CD4-positive, alpha-beta T cell treated with Interleukin-15 for 1 hour (primary cell): ENCODE data around the gene PATZ1.

Source experiments
- DNase-seq: peaks from one replicate; pipeline ENCODE4 v3.0.0-alpha.2; 2020

PATZ1 gene

DNA sequence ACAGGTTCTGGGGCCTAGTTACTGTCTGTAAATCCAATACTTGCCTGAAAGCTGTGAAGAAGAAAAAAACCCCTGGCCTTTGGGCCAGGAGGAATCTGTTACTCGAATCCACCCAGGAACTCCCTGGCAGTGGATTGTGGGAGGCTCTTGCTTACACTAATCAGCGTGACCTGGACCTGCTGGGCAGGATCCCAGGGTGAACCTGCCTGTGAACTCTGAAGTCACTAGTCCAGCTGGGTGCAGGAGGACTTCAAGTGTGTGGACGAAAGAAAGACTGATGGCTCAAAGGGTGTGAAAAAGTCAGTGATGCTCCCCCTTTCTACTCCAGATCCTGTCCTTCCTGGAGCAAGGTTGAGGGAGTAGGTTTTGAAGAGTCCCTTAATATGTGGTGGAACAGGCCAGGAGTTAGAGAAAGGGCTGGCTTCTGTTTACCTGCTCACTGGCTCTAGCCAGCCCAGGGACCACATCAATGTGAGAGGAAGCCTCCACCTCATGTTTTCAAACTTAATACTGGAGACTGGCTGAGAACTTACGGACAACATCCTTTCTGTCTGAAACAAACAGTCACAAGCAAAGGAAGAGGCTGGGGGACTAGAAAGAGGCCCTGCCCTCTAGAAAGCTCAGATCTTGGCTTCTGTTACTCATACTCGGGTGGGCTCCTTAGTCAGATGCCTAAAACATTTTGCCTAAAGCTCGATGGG, 67.4 kb downstream of the PATZ1 start:
- DNase-seq: peak; percentile 58

DNA sequence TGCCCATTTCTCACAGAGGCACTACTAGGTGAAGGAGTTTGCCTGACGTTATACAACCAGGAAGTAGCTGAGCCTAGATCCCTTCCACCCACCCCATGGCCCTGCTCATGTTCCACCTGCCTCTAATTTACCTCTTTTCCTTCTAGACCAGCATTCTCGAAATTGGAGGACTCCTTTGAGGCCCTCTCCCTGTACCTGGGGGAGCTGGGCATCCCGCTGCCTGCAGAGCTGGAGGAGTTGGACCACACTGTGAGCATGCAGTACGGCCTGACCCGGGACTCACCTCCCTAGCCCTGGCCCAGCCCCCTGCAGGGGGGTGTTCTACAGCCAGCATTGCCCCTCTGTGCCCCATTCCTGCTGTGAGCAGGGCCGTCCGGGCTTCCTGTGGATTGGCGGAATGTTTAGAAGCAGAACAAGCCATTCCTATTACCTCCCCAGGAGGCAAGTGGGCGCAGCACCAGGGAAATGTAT, 68.0 kb downstream of the PATZ1 start:
- DNase-seq: no peak

DNA sequence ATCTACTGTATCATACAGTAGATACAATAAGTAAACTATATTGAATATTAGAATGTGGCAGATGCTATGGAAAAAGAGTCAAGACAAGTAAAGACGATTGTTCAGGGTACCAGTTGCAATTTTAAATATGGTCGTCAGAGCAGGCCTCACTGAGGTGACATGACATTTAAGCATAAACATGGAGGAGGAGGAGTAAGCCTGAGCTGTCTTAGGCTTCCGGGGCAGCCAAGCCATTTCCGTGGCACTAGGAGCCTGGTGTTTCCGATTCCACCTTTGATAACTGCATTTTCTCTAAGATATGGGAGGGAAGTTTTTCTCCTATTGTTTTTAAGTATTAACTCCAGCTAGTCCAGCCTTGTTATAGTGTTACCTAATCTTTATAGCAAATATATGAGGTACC, 68.4 kb downstream of the PATZ1 start:
- no peak for DNase-seq

DNA sequence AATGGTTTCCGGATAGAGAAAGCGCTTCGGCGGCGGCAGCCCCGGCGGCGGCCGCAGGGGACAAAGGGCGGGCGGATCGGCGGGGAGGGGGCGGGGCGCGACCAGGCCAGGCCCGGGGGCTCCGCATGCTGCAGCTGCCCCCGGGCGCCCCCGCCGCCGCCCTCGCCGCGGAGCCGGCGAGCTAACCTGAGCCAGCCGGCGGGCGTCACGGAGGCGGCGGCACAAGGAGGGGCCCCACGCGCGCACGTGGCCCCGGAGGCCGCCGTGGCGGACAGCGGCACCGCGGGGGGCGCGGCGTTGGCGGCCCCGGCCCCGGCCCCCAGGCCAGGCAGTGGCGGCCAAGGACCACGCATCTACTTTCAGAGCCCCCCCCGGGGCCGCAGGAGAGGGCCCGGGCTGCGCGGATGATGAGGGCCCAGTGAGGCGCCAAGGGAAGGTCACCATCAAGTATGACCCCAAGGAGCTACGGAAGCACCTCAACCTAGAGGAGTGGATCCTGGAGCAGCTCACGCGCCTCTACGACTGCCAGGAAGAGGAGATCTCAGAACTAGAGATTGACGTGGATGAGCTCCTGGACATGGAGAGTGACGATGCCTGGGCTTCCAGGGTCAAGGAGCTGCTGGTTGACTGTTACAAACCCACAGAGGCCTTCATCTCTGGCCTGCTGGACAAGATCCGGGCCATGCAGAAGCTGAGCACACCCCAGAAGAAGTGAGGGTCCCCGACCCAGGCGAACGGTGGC, 69.5 kb downstream of the PATZ1 start:
- DNase-seq: no peak
